ENCODE data around the gene MXI1. TPM values are rescaled to one million over a fixed set of nuclear protein-coding genes. Genes with fewer than 3 reads are reported as not detected.

MXI1 gene
- total and polyA plus RNA-seq, 2 experiments from 2014 or later = 5.1 to 8.5 TPM

DNA sequence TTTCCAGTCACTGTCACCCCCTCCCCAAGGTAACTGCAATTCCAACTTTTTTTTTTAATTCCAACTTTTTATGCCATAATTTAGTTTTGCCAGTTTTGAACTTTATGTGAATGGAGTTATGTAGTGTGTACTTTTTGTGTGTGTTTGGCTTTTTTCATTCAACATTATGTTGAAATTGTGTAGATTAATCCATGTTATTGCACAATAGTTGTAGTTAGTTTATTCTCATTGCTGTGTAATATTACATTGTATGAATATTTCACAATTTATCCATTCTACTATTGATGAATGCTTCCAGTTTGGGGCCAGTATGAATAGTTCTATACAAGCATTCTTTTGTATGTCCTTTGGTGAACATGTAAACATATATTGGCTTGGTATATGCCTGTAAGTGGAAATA is 32.5 kb downstream of the MXI1 start (continued):
- TF ChIP-seq, protein P1, sequence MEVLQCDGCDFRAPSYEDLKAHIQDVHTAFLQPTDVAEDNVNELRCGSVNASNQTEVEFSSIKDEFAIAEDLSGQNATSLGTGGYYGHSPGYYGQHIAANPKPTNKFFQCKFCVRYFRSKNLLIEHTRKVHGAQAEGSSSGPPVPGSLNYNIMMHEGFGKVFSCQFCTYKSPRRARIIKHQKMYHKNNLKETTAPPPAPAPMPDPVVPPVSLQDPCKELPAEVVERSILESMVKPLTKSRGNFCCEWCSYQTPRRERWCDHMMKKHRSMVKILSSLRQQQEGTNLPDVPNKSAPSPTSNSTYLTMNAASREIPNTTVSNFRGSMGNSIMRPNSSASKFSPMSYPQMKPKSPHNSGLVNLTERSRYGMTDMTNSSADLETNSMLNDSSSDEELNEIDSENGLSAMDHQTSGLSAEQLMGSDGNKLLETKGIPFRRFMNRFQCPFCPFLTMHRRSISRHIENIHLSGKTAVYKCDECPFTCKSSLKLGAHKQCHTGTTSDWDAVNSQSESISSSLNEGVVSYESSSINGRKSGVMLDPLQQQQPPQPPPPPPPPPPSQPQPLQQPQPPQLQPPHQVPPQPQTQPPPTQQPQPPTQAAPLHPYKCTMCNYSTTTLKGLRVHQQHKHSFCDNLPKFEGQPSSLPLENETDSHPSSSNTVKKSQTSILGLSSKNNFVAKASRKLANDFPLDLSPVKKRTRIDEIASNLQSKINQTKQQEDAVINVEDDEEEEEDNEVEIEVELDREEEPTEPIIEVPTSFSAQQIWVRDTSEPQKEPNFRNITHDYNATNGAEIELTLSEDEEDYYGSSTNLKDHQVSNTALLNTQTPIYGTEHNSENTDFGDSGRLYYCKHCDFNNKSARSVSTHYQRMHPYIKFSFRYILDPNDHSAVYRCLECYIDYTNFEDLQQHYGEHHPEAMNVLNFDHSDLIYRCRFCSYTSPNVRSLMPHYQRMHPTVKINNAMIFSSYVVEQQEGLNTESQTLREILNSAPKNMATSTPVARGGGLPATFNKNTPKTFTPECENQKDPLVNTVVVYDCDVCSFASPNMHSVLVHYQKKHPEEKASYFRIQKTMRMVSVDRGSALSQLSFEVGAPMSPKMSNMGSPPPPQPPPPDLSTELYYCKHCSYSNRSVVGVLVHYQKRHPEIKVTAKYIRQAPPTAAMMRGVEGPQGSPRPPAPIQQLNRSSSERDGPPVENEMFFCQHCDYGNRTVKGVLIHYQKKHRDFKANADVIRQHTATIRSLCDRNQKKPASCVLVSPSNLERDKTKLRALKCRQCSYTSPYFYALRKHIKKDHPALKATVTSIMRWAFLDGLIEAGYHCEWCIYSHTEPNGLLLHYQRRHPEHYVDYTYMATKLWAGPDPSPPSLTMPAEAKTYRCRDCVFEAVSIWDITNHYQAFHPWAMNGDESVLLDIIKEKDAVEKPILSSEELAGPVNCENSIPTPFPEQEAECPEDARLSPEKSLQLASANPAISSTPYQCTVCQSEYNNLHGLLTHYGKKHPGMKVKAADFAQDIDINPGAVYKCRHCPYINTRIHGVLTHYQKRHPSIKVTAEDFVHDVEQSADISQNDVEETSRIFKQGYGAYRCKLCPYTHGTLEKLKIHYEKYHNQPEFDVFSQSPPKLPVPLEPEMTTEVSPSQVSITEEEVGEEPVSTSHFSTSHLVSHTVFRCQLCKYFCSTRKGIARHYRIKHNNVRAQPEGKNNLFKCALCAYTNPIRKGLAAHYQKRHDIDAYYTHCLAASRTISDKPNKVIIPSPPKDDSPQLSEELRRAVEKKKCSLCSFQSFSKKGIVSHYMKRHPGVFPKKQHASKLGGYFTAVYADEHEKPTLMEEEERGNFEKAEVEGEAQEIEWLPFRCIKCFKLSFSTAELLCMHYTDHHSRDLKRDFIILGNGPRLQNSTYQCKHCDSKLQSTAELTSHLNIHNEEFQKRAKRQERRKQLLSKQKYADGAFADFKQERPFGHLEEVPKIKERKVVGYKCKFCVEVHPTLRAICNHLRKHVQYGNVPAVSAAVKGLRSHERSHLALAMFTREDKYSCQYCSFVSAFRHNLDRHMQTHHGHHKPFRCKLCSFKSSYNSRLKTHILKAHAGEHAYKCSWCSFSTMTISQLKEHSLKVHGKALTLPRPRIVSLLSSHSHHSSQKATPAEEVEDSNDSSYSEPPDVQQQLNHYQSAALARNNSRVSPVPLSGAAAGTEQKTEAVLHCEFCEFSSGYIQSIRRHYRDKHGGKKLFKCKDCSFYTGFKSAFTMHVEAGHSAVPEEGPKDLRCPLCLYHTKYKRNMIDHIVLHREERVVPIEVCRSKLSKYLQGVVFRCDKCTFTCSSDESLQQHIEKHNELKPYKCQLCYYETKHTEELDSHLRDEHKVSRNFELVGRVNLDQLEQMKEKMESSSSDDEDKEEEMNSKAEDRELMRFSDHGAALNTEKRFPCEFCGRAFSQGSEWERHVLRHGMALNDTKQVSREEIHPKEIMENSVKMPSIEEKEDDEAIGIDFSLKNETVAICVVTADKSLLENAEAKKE (CRISPR knock-in tag; IDR thresholded peaks at IDR 0.05) = no peak
- TF ChIP-seq ZNF114 (CRISPR knock-in tag; IDR thresholded peaks at IDR 0.05) = no peak
- no peak for TF ChIP-seq STAT1 (IDR thresholded peaks at IDR 0.05; ENCODE audit: unreplicated experiment)
- TF ChIP-seq ZNF331 (CRISPR knock-in tag; IDR thresholded peaks at IDR 0.05; ENCODE audit: low read depth) = no peak
- TF ChIP-seq, protein P2, sequence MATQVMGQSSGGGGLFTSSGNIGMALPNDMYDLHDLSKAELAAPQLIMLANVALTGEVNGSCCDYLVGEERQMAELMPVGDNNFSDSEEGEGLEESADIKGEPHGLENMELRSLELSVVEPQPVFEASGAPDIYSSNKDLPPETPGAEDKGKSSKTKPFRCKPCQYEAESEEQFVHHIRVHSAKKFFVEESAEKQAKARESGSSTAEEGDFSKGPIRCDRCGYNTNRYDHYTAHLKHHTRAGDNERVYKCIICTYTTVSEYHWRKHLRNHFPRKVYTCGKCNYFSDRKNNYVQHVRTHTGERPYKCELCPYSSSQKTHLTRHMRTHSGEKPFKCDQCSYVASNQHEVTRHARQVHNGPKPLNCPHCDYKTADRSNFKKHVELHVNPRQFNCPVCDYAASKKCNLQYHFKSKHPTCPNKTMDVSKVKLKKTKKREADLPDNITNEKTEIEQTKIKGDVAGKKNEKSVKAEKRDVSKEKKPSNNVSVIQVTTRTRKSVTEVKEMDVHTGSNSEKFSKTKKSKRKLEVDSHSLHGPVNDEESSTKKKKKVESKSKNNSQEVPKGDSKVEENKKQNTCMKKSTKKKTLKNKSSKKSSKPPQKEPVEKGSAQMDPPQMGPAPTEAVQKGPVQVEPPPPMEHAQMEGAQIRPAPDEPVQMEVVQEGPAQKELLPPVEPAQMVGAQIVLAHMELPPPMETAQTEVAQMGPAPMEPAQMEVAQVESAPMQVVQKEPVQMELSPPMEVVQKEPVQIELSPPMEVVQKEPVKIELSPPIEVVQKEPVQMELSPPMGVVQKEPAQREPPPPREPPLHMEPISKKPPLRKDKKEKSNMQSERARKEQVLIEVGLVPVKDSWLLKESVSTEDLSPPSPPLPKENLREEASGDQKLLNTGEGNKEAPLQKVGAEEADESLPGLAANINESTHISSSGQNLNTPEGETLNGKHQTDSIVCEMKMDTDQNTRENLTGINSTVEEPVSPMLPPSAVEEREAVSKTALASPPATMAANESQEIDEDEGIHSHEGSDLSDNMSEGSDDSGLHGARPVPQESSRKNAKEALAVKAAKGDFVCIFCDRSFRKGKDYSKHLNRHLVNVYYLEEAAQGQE (IDR thresholded peaks at IDR 0.05; ENCODE audit: unreplicated experiment) = no peak
- TF ChIP-seq EZH2phosphoT487 (IDR thresholded peaks at IDR 0.05; ENCODE audit: unreplicated experiment) = no peak
- no peak for TF ChIP-seq POLR2AphosphoS5 (IDR thresholded peaks at IDR 0.05; ENCODE audit: low read depth)
- TF ChIP-seq EZH2 (IDR thresholded peaks at IDR 0.05; ENCODE audit: low read depth, unreplicated experiment) = no peak
- no peak for TF ChIP-seq NANOG (IDR thresholded peaks at IDR 0.05; ENCODE audit: borderline replicate concordance)
- TF ChIP-seq JUNB (IDR thresholded peaks at IDR 0.05; ENCODE audit: unreplicated experiment) = no peak
- TF ChIP-seq, protein P3, sequence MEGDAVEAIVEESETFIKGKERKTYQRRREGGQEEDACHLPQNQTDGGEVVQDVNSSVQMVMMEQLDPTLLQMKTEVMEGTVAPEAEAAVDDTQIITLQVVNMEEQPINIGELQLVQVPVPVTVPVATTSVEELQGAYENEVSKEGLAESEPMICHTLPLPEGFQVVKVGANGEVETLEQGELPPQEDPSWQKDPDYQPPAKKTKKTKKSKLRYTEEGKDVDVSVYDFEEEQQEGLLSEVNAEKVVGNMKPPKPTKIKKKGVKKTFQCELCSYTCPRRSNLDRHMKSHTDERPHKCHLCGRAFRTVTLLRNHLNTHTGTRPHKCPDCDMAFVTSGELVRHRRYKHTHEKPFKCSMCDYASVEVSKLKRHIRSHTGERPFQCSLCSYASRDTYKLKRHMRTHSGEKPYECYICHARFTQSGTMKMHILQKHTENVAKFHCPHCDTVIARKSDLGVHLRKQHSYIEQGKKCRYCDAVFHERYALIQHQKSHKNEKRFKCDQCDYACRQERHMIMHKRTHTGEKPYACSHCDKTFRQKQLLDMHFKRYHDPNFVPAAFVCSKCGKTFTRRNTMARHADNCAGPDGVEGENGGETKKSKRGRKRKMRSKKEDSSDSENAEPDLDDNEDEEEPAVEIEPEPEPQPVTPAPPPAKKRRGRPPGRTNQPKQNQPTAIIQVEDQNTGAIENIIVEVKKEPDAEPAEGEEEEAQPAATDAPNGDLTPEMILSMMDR (conservative IDR thresholded peaks at IDR 0.05; ENCODE audit: low read depth in 2 of 2) = no peak

Measured in GM23338 (cell line).